Breast epithelium (tissue), 4 donors: Measurements from ENCODE around the gene CWC27. TPM values are rescaled to one million over a fixed set of nuclear protein-coding genes. Genes with fewer than 3 reads are reported as not detected.

Experiments
- DNase-seq, 2 donors: peaks; one replicate each; pipeline ENCODE4 v3.0.0-alpha.2; 2019; ENCODE audit warnings: low spot score in 2 of 2
- H3K27ac ChIP-seq, 2 donors: fragments of 200-600 bp; sonication (generic) in 1 of 2; one replicate each; pipeline ENCODE4 v1.5.1; 2016 to 2019; ENCODE audit warnings: mild to moderate bottlenecking in 1 of 2
- H3K27me3 ChIP-seq, 2 donors: fragments of 200-600 bp; sonication (generic) in 1 of 2; one replicate each; pipeline versions ENCODE4 v1.5.1 to v1.6.0; 2017 to 2019; ENCODE audit warnings: control low read depth in 1 of 2, mild to moderate bottlenecking in 1 of 2
- H3K36me3 ChIP-seq: fragments of 200-600 bp; one replicate; pipeline ENCODE4 v1.5.1; 2019
- H3K4me1 ChIP-seq, 2 donors: fragments of 200-600 bp; sonication (generic); one replicate each; pipeline ENCODE4 v1.5.1; 2016 to 2019; ENCODE audit warnings: control low read depth in 1 of 2
- H3K4me3 ChIP-seq, 3 donors: fragments of 200-600 bp; sonication (generic); 1 replicate in 2 of 3; 2 replicates in 1 of 3; pipeline ENCODE4 v1.5.1; 2016 to 2019; ENCODE audit warnings: mild to moderate bottlenecking in 3 of 3, moderate library complexity in 2 of 3
- H3K9me3 ChIP-seq, 2 donors: fragments of 200-600 bp; sonication (generic) in 1 of 2; one replicate each; pipeline ENCODE4 v1.5.1; 2016 to 2019; ENCODE audit warnings: control low read depth in 1 of 2
- POLR2A ChIP-seq: fragments of 450-650 bp; IDR thresholded peaks from one replicate; pipeline ENCODE4 v1.6.1; 2016; ENCODE audit warnings: antibody characterized with exemption, mild to moderate bottlenecking, moderate library complexity
- POLR2AphosphoS5 ChIP-seq, 3 donors: sonication (generic); formaldehyde crosslinking; IDR thresholded peaks; one replicate each; pipeline ENCODE4 v1.6.1; 2017; ENCODE audit warnings: antibody characterized with exemption in 3 of 3
- intact Hi-C: fragments of 100-400 bp; cut with DNase I; formaldehyde crosslinking; loops from one replicate; pipeline ENCODE4 v1.15.1; 2023; ENCODE audit warnings: low total_unique reads
- total RNA-seq, 3 donors: library from RNA; depleted of rRNA; stranded (reverse); fragments of >200 nt; gene quantifications; one replicate each; pipeline ENCODE4 v1.1.0, GENCODE V29; 2016
- TF ChIP-seq, protein P1 (sequence below), 3 donors: fragments of 450-650 bp; IDR thresholded peaks; one replicate each; pipeline ENCODE4 v1.5.1; 2016 to 2017; ENCODE audit warnings: antibody characterized with exemption in 3 of 3, mild to moderate bottlenecking in 3 of 3, moderate library complexity in 3 of 3

CWC27 gene
- total RNA-seq, 3 donors from 2014 or later = 10.6 to 19.9 (median 18.0) TPM

DNA sequence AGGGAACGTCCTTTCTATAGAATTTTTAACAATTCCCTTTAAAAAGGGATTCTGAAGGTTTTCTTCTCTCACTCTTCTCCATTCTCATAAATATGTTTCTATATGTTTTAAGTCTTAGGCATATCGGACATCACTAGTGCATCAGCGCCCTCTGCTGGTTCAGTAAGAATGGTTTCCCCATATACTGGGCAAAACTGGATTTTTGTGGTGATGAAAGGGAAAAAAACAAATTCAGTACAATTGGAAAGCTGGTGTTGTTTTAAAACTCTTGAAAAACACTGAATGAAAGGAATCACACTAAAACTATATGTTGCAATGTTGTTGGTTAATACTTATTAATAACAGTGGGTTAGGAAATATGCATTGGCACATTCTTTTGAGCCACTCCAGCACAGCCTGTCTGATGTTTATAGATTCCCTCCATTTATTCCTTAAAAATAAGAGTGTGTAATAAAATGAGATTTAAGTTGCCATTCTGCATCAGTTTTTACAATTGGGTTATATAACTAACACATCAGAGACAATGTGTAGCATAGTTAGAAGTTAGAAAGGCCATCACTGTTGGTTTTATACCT lies 15.8 kb downstream of the CWC27 start:
- no peaks in the 10 kb centered on the region for H3K36me3 ChIP-seq
- H3K4me1 ChIP-seq = no peaks in the 10 kb centered on the region
- no peaks in the 10 kb centered on the region for H3K9me3 ChIP-seq
- no peak overlapping the region for H3K4me3 ChIP-seq
- H3K27me3 ChIP-seq = no peaks in the 10 kb centered on the region
- DNase-seq = peak; percentile 26 to 57
- H3K27ac ChIP-seq = no peak overlapping the region
- TF ChIP-seq POLR2A = no peak
- TF ChIP-seq POLR2AphosphoS5 (IDR thresholded peaks at IDR 0.05) = no peak
- TF ChIP-seq, protein P1, sequence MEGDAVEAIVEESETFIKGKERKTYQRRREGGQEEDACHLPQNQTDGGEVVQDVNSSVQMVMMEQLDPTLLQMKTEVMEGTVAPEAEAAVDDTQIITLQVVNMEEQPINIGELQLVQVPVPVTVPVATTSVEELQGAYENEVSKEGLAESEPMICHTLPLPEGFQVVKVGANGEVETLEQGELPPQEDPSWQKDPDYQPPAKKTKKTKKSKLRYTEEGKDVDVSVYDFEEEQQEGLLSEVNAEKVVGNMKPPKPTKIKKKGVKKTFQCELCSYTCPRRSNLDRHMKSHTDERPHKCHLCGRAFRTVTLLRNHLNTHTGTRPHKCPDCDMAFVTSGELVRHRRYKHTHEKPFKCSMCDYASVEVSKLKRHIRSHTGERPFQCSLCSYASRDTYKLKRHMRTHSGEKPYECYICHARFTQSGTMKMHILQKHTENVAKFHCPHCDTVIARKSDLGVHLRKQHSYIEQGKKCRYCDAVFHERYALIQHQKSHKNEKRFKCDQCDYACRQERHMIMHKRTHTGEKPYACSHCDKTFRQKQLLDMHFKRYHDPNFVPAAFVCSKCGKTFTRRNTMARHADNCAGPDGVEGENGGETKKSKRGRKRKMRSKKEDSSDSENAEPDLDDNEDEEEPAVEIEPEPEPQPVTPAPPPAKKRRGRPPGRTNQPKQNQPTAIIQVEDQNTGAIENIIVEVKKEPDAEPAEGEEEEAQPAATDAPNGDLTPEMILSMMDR (IDR thresholded peaks at IDR 0.05) = peak; percentile 59 to 74 (median 60)
- intact Hi-C loops = no loop called here

DNA sequence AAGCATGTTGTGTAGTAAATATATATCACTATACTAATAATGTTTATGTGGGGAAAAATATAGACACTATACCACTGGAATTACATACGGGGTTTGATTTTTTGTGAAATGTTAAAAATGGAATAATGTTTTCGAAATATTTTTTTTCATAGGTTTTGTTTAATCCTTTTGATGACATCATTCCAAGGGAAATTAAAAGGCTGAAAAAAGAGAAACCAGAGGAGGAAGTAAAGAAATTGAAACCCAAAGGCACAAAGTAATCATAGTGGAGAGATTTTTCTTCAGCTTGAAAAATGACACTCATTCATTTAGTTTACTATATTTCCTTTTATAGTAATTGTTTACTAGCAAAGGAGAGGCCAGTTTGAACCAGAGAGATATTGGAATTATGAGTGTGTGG lies 17.6 kb downstream of the CWC27 start:
- TF ChIP-seq, protein P1 (IDR thresholded peaks at IDR 0.05) = no peak
- TF ChIP-seq POLR2A (no peak), POLR2AphosphoS5 (IDR thresholded peaks at IDR 0.05) (no peak)
- Histone ChIP-seq H3K4me3 (no peak overlapping the region), H3K36me3 (no peaks in the 10 kb centered on the region), H3K27me3 (no peaks in the 10 kb centered on the region), H3K4me1 (no peaks in the 10 kb centered on the region), H3K27ac (no peak overlapping the region), H3K9me3 (no peaks in the 10 kb centered on the region)
- intact Hi-C loops = no loop called here
- DNase-seq = no peak

DNA sequence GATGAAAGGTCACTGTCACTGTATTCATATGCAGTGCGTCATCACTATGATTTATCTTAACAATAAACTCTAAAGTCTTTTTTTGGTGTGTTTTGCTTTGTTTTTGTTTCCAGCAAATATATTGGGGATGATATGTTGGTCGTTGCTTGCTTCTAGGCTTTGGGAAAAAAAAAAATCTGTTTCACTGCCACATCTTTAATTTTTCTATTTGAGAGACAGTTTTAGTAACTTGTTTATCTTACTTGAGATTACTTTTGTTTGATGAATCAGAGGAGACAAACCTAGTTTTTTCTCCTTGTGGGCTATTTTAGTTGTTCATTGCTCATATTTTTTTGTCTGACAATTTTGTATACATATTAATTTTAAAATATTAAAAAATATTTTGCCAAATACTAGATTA lies 19.4 kb downstream of the CWC27 start:
- intact Hi-C loops = no loop called here
- no peaks in the 10 kb centered on the region for H3K9me3 ChIP-seq
- H3K27ac ChIP-seq = no peak overlapping the region
- no peaks in the 10 kb centered on the region for H3K36me3 ChIP-seq
- no peaks in the 10 kb centered on the region for H3K4me1 ChIP-seq
- no peak for DNase-seq
- TF ChIP-seq POLR2AphosphoS5 (IDR thresholded peaks at IDR 0.05) (no peak), POLR2A (no peak)
- TF ChIP-seq, protein P1 (IDR thresholded peaks at IDR 0.05) = no peak
- no peak overlapping the region for H3K4me3 ChIP-seq
- H3K27me3 ChIP-seq = no peaks in the 10 kb centered on the region

DNA sequence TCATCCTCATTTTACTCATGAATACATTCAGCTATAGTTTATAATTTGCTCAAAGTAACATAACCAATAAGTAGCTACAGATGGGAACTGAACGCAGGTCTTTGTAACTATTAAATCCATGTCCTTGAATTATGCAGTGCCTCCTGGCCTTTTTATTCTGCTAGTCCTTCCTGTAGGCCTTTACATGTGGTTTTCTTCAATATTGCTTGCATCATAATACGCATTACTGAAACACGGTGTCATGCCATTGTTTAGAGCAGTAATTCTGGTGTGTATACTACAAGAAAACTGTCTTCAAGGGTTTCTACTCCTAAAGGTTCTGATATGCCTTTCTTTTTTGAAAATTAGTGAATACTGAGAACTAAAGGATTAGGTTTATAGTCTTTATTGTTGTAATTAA lies 20.7 kb downstream of the CWC27 start:
- Histone ChIP-seq H3K36me3 (no peaks in the 10 kb centered on the region), H3K4me3 (no peak overlapping the region), H3K4me1 (no peaks in the 10 kb centered on the region), H3K9me3 (no peaks in the 10 kb centered on the region), H3K27ac (no peak overlapping the region), H3K27me3 (no peaks in the 10 kb centered on the region)
- intact Hi-C loops = no loop called here
- no peak for DNase-seq
- TF ChIP-seq POLR2A = no peak
- TF ChIP-seq, protein P1 (IDR thresholded peaks at IDR 0.05) = no peak
- TF ChIP-seq POLR2AphosphoS5 (IDR thresholded peaks at IDR 0.05) = no peak

DNA sequence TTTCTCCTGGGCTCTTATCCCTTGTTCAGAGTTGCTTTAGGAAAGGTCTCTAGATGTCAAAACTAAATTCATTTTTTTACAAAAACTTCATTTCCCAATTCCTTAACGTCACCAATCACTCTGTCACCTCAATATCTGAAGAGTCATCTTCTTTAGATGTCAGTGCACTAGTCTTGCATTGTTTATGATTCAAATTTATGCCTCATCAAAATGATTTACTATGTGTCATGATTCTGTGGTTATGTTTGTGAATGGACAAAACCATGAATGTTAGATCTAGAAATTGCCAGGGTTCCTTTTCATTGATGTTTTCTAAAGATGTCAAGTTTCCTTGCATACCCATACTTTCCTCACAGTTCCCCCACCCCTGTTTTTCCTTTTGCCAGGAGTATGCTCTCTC lies 21.5 kb downstream of the CWC27 start:
- TF ChIP-seq, protein P1 (IDR thresholded peaks at IDR 0.05) = no peak
- TF ChIP-seq POLR2AphosphoS5 (IDR thresholded peaks at IDR 0.05) (no peak), POLR2A (no peak)
- intact Hi-C loops = no loop called here
- H3K27me3 ChIP-seq = no peaks in the 10 kb centered on the region

More for the DNA sequence above, 21.5 kb downstream of the CWC27 start:
- Histone ChIP-seq H3K4me1 (no peaks in the 10 kb centered on the region), H3K9me3 (no peaks in the 10 kb centered on the region), H3K4me3 (no peak overlapping the region), H3K27ac (no peak overlapping the region), H3K36me3 (no peaks in the 10 kb centered on the region)
- no peak for DNase-seq
